ACHN (cell line): ENCODE measurements around the gene ANKS6.
"Not testable (repeated sequence)": the region's sequence is repeated elsewhere in the genome, so short reads cannot be mapped to it uniquely, and the experiment has no call there.

Experiments used
- DNase-seq: peaks from one replicate; pipeline ENCODE4 v3.0.0-alpha.2; 2015
- in situ Hi-C: cut with HindIII; loops from 2 replicates; pipeline ENCODE4 v1.10.0; 2017; ENCODE audit warnings: low sequenced_read_pairs, low pct_ligation_motif_present, low pct_unique_long_range_greater_than_20kb

The ANKS6 gene

DNA sequence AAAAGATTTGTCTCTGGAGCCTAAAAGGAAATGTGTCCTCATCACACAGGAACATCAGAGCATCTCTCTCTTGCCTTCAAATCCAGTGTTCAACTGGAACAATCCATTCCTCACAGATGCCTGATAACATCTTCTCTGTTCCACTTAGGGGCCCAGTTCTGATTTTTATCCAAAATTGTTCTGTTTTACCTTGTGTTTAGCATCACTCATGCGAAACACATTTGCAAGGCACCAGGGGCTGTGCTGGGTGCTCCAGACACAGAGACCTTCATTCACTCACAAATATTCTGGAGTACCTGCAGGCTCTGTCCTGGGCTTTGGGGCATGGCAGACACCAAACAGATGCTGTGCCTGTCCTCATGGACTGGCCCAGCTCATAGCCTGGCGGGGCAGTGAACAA is 101.4 kb downstream of the ANKS6 start:
- in situ Hi-C loops = no loop called here
- DNase-seq = no peak

DNA sequence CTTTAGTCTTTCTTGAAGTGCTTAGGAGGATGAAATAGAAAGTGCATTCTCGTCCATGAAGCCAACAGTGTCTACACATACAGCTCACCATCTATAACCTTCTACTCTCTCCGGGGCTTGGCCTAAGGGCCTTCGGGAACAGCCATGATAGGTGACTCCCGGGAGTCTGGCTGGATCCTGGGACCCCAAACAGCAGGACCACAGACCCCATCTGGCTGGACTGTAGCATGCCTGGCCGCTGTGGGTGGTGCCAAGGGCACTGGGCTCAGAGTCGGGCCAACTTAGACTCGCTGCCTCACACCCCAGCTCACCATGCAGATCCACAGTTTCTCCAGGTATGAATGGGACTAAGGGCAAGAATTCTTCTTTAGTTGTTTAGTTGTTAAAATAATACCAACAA is 104.0 kb downstream of the ANKS6 start:
- in situ Hi-C loops = no loop called here
- no peak for DNase-seq

DNA sequence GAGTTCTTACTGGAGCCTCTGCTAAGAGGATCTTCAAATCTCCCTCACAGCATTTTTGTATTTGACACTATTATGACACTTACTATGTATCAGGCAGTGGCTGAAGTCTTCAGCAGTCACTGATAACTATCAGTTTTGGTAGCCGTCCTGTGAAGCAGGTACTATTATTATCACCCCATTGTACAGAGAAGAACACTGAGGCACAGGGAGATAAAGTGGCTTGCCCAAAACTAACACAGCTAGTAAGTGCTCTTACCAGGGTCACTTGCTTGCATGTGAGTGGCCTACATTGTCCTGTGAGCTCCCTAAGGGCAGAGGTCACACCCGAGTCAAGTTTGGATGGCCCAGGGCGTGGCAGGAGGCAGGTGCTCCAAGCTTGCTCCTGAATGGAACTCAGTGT is 104.5 kb downstream of the ANKS6 start:
- no peak for DNase-seq
- in situ Hi-C loops = no loop called here

DNA sequence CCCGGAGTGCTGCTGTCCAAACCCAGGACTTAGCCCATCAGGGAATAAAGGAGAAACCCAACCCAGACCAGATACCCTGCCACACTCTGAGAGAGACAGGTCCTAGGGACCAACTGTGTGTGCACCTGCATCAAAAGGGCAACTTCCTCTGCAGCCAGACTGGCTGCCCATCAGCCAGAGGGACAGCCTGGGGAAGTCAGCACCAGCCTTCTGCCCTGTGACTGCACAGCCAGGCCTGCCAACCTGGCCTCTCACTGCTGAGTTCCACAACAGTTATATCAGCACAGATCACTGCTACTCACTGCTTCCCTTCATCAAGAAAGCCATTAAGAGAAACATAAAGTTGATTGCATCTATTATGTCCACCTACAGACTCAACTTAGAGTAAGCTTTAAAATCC is 105.7 kb downstream of the ANKS6 start:
- no peak for DNase-seq
- in situ Hi-C loops = no loop called here

DNA sequence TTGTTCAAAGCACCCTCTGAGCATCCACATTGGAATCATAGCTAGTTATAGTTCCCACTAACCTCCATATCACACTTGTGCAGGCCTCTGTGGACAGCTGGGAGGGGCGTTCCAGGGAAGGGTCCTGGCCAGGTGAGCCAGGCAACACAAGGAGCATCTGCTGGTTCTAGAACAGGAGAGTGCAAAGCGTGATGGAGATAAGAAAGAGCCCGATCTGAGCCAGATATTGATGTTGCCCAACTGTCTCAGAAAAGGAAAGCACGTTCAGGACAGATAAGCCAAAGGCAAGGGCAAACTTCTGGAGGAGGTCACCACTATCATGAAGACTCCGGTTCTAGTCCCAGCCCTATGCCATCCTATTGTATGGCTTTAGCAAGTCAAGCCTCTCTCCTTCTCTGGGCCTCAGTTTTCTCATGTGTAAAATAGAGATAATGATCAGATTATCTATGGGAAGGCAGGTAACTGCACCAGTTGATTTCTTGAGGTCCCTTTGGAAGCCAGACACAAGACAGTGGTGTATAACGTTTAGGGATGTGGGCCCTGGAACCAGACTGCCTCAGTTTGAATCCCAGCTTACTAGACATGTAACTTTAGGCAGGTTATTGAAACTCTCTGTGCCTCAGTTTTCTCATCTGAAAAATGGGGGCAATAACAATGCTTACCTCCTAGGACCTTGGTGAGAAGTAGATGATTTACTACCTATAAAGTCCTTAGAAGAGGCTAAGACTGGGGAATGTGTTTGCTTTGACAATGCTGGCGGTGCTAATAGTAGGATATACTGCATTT is 107.5 kb downstream of the ANKS6 start:
- no peak for DNase-seq
- in situ Hi-C loops = no loop called here

DNA sequence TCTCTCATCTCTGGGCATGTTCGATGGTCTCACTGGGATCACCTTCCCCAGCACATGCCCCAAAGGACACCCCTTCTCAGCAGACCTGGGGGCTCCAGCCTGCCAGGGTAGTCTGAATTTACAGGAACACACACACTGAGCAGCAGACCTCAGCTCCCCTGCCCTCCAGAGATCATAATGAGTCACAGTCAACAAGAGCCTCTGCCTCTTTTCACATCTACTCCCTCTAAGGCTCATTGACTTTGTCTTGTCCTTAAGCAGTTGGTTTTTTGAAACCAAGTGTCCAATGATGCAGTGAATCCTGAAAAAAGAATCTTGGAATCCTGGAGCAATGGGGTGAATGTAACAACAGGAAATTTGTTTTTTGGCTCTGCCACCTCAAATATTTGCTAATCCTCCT is 108.4 kb downstream of the ANKS6 start:
- in situ Hi-C loops = no loop called here

DNA sequence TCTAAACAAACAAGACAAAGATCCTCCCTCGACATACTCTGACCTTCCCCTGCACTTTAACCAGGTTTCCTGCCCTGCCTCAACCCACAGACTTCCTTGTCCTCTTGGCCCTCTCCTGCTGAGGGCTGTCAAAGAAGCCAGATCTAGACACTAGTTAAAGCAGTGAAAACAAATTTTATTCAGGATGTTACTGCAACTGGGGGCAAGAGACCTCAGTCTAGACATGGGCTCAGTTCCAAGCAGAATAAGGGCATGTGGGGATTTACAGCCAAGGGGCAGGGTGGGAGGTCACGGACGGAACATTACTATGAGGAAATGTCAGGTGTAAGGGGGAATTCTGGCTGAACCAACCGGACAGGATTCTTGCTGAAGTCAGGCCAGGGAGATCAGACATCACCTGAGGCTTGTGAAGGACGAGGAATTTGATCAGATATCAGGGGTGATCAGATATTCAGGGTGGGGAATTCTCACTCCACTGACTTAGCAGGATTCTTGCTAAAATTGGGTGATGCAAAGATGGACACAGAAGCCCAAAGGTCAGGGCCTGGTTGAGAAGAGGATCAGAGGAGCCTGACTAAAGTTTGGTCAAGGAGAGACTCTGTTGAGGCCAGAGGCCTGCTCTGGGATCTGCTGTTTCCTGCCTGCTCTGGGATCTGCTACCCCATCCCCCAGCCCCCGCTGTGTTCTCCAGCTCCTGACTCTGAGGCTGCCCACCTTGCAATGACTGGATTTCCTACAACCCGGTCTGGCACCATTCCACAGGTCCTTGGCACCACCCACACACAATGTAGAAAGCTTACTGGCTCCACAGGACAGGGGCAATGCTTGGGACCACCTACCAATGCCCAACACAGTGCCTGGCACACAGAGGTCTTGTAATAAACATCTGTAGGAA is 109.1 kb downstream of the ANKS6 start:
- in situ Hi-C loops = no loop called here

More for the DNA sequence above, 108.4 kb downstream of the ANKS6 start:
- no peak for DNase-seq

DNA sequence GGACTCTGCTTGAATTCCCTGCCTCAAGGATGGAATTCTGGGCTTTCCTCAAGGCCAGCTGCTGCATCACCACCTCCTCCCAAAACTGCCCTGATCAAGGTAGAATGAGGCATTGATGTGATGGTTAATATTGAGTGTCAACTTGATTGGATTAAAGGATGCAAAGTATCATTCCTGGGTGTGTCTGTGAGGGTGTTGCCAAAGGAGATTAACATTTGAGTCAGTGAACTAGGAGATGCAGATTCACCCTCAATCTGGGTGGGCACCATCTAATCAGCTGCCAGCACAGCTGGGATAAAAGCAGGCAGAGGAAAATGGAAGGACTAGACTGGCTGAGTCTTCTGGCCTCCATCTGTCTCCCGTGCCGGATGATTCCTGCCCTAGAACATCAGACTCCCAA is 111.5 kb downstream of the ANKS6 start:
- in situ Hi-C loops, DNase-seq: not testable (repeated sequence)

More for the DNA sequence above, 109.1 kb downstream of the ANKS6 start:
- DNase-seq = no peak
